Activated CD8-positive, alpha-beta T cell treated with anti-CD3 and anti-CD28 coated beads for 36 hours (primary cell): ENCODE measurements around the gene SPECC1L. TPM values are rescaled to one million over a fixed set of nuclear protein-coding genes. Genes with fewer than 3 reads are reported as not detected.

ENCODE experiments used
- ATAC-seq: fragments of 200-7000 bp; cut with Tn5 transposase; one replicate; pipeline ENCODE4 v1.10.0; 2021; ENCODE audit warnings: mild to moderate bottlenecking, moderate library complexity
- CTCF ChIA-PET: fragments of 350-600 bp; sonication (Branson Sonifier 250); formaldehyde crosslinking; loops from one replicate; lab custom pipeline; 2021; ENCODE audit warnings: antibody characterized with exemption; lab: Charles Lee
- POLR2A ChIA-PET: fragments of 350-600 bp; sonication (Branson Sonifier 250); formaldehyde crosslinking; loops from one replicate; lab custom pipeline; 2021; ENCODE audit warnings: antibody characterized with exemption; lab: Charles Lee
- DNase-seq: peaks from one replicate; pipeline ENCODE4 v3.0.0-alpha.2; 2020
- H3K27ac Mint-ChIP-seq: one replicate; pipeline ENCODE4 v1.8.0; 2021; ENCODE audit warnings: mild to moderate bottlenecking, mixed read lengths
- H3K27me3 Mint-ChIP-seq: one replicate; pipeline ENCODE4 v1.8.0; 2021; ENCODE audit warnings: mixed read lengths
- H3K36me3 Mint-ChIP-seq: one replicate; pipeline ENCODE4 v1.8.0; 2021; ENCODE audit warnings: low read depth, mixed read lengths
- H3K4me1 Mint-ChIP-seq: one replicate; pipeline ENCODE4 v1.8.0; 2021; ENCODE audit warnings: low read depth, mixed read lengths
- H3K4me3 Mint-ChIP-seq: one replicate; pipeline ENCODE4 v1.8.0; 2021; ENCODE audit warnings: mild to moderate bottlenecking, moderate library complexity, mixed read lengths
- H3K9me3 Mint-ChIP-seq: one replicate; pipeline ENCODE4 v1.8.0; 2021; ENCODE audit warnings: mixed read lengths
- CTCF ChIP-seq: fragments of 200-600 bp; IDR thresholded peaks from one replicate; pipeline ENCODE4 v1.8.0; 2022; ENCODE audit warnings: antibody characterized with exemption, mild to moderate bottlenecking
- intact Hi-C: fragments of 100-400 bp; cut with micrococcal nuclease; formaldehyde crosslinking; loops from one replicate; pipeline ENCODE4 v1.10.0; 2022
- total RNA-seq, 2 experiments: library from RNA; stranded (reverse); gene quantifications; one replicate each; pipeline ENCODE4 v1.2.3, GENCODE V29; 2021

SPECC1L gene
- total RNA-seq, 2 experiments from 2014 or later = 38.9 to 39.0 TPM

- ATAC-seq = no peak
- CTCF ChIA-PET = interaction anchor here (2.1 kb wide), 1 partner anchor 12 kb away, joined by 8 read pairs; no protein-coding TSS in a partner anchor
- POLR2A ChIA-PET = interaction anchor here (0.9 kb wide), 1 partner anchor 16 kb away, joined by 3 read pairs; no protein-coding TSS in a partner anchor
- no peaks in the 10 kb centered on the region for H3K27me3 Mint-ChIP-seq
- peaks cover 18% of the 10 kb centered on the region for H3K36me3 Mint-ChIP-seq
- intact Hi-C loops = no loop called here
- H3K27ac Mint-ChIP-seq = peak overlapping the region; percentile 30
- H3K9me3 Mint-ChIP-seq = no peaks in the 10 kb centered on the region
- peaks cover 42% of the 10 kb centered on the region for H3K4me1 Mint-ChIP-seq
- DNase-seq = no peak
- TF ChIP-seq CTCF = no peak
- no peak overlapping the region for H3K4me3 Mint-ChIP-seq
These were observed 140.8 kb downstream of the SPECC1L start for GRCh38 chr22:24411256-24412004.

- ChIA-PET POLR2A (interaction anchor here (0.9 kb wide), 1 partner anchor 16 kb away, joined by 3 read pairs; no protein-coding TSS in a partner anchor), CTCF (interaction anchor here (1.2 to 2.1 kb wide), 2 partner anchors 11 to 90 kb away, joined by 3 to 8 read pairs; no protein-coding TSS in a partner anchor)
- Mint-ChIP-seq H3K27ac (no peak overlapping the region), H3K36me3 (peaks cover 16% of the 10 kb centered on the region), H3K9me3 (no peaks in the 10 kb centered on the region), H3K27me3 (no peaks in the 10 kb centered on the region), H3K4me1 (peaks cover 33% of the 10 kb centered on the region), H3K4me3 (no peak overlapping the region)
- ATAC-seq (no peak), DNase-seq (no peak)
- intact Hi-C loops = no loop called here
- no peak for TF ChIP-seq CTCF
These were observed 141.6 kb downstream of the SPECC1L start for GRCh38 chr22:24412274-24412673.

- no peak overlapping the region for H3K27ac Mint-ChIP-seq
- no peak for DNase-seq
- peaks cover 23% of the 10 kb centered on the region for H3K4me1 Mint-ChIP-seq
- peaks cover 12% of the 10 kb centered on the region for H3K36me3 Mint-ChIP-seq
- intact Hi-C loops = no loop called here
- ChIA-PET CTCF (interaction anchor here (1.2 to 2.1 kb wide), 2 partner anchors 10 to 89 kb away, joined by 3 to 8 read pairs; no protein-coding TSS in a partner anchor), POLR2A (no interaction called here)
- H3K27me3 Mint-ChIP-seq = no peaks in the 10 kb centered on the region
- TF ChIP-seq CTCF = no peak
- H3K4me3 Mint-ChIP-seq = no peak overlapping the region
- H3K9me3 Mint-ChIP-seq = no peaks in the 10 kb centered on the region
- ATAC-seq = no peak
These were observed 142.6 kb downstream of the SPECC1L start for GRCh38 chr22:24413271-24413670.

GRCh38 chr22:24413736-24414385 is 143.2 kb downstream of the SPECC1L start:
- H3K4me1 Mint-ChIP-seq = peaks cover 19% of the 10 kb centered on the region
- peaks cover 12% of the 10 kb centered on the region for H3K36me3 Mint-ChIP-seq
- ATAC-seq = no peak
- DNase-seq = no peak
- CTCF ChIA-PET = interaction anchor here (1.2 kb wide), 1 partner anchor 89 kb away, joined by 3 read pairs; no protein-coding TSS in a partner anchor
- no peaks in the 10 kb centered on the region for H3K9me3 Mint-ChIP-seq
- H3K27me3 Mint-ChIP-seq = no peaks in the 10 kb centered on the region
- H3K4me3 Mint-ChIP-seq = no peak overlapping the region
- no peak overlapping the region for H3K27ac Mint-ChIP-seq
- intact Hi-C loops = no loop called here
- TF ChIP-seq CTCF = no peak
- POLR2A ChIA-PET = no interaction called here
